Head of caudate nucleus (tissue), 42 donors: ENCODE data around the gene POP5.

Experiments used
- DNase-seq, 42 donors: peaks; one replicate each; pipeline versions ENCODE4 v3.0.0 to v3.0.0-alpha.2; 2020 to 2021; ENCODE audit warnings: mixed read lengths in 7 of 42
- intact Hi-C: fragments of 100-400 bp; cut with DNase I; formaldehyde crosslinking; loops from one replicate; pipeline ENCODE4 v1.15.0; 2022

Gene POP5

DNA sequence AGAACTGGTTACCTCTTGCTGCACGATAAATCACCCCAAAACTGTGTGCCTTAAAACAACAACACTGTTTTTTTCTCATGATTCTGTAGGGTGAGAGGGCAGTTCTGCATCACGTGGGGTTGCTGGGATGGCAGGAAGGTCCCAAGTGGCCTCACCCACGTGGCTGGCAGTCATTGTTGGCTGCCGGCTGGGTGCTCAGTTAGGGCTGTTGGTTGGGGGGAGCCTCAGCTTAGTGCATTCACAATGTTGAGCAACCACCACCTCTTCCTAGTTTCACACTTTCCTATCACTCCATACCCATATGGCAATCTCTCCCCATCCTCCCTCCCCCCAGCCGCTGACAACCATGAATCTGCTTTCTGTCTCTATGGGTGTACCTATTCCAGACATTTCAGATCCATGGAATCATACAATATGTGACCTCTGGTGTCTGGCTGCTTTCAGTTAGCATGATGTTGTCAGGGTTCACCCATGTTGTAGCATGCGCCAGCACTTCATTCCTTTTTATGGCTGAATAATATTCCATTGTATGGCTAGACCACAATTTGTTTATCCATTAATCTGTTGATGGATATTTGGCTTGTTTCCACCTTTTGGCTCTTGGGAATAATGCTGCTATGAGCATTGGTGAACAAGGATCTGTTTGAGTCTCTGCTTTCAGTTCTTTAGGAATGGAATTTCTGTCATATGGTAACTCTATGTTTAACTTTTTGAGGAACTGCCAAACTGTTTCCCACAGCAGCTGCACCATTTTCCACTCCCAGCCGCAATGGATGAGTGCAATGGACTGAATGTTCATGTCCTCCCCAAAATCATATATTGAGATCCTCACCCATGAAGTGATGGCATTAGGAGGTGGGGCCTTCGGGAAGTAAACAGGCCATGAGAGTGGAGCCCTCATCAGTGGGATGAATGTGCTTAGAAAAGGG lies 11.2 kb upstream of the POP5 start:
- intact Hi-C loops = no loop called here
- no peak for DNase-seq

DNA sequence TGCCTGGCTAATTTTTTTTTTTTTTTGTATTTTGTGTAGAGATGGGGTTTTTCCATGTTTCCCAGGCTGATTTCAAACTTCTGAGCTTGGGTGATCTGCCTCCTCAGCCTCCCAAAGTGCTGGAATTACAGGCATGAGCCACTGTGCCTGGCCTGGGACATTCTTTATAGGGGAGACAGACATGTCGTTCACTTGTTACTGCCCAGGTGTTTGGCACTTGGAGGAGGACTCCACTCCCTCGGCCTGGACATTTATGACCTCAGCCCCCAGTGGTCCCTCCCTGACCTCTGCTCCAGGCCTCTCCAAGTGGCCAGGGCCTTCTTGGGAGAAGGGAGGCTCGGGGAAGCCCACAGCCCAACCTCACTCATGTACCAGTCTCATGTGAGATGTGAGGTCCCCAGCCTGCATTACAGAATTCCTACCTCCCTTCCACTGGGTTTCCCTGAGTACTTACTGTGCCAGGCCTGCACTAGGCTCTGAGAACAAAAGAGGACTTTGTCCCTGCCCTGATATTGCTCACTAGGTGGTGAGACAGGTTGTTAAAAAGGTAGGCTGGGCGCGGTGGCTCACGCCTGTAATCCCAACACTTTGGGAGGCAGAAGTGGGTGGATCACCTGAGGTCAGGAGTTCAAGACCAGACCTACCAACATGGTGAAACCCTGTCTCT lies 9.7 kb upstream of the POP5 start:
- intact Hi-C loops = no loop called here
- no peak for DNase-seq

DNA sequence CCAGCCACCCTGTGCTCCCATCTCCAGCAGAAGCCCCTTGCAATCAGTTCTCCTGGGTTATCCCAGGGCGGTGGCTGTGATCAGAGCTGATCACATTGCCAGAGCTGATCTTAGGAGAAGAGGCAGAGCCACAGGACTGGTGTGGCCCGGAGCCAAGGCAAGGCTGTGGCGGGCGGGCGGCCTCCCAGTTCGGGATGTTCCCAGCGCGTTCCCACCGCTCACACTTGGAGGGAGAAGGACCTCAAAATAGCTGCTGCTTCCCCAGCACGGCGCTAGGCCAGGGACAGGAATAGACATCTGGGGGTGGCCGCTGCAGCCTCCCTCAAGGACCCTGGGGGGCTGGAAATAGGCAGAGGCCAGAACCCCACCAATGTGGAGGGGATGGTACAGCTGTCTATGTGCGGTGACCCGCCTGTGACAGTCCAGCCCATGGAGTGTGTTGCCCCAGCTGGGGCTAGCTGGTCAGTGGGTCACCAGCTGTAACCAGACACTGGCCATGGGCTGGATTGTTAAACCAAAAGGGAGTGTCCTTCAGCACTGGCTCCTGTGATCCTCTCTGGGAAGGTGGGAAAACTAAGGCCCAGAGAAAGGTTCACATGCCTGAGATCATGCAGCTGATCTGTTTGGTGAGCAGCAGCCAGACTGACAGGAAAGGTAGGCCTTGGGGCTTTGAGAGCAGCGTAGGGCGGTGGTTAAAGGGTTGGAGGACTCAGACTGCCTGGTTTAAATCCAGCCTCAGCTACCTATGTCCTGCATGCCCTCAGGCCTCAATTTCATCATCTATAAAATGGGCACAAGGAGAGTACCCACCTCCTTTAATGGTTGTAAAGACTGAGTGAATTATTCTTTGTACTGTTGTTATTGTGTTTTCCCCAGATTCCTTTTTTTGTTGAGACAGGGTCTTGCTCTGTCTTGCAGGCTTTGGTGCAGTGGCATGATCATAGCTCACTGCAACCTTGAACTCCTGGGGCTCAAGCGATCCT lies 8.0 kb upstream of the POP5 start:
- intact Hi-C loops = no loop called here
- peak in 31 of 42 donors; percentile 6 to 69 (median 25) for DNase-seq

DNA sequence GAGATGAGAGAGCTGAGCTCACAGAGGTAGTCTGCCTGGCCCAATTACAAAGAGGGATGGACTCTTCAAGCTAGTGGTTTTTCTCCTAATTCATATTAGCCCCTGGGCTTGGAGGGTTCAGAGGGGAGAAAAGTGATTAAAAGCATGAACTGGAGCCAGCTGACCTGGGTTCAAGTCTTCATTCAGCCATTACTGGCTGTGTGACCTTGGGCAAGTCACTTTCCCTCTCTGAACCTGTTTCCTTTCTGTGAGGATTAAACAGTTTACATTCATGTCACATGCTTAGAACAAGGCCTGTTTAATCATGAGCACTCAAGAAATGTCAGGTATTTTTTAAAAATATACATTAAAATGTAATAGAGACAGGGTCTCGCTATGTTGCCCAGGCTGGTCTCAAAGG lies 7.2 kb upstream of the POP5 start:
- intact Hi-C loops = no loop called here
- DNase-seq = no peak

DNA sequence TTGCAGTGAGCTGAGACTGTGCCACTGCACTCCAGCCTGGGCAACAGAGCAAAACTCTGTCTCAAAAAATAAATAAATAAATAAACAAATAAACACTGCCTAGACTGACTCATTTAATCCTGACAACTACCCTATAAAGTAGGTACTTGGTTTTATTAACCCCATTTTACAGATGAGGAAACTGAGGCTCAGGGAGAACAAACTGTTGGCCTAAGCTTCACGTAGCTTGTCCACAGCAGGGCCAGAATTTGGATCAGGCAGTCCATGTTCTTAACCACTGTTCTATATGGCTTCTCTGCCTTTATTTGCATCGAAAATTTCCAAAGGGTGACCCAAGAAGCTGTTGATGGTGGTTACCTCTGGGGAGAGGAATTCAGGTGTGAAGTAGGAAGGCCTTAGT lies 5.7 kb upstream of the POP5 start:
- no peak for DNase-seq
- intact Hi-C loops = no loop called here

DNA sequence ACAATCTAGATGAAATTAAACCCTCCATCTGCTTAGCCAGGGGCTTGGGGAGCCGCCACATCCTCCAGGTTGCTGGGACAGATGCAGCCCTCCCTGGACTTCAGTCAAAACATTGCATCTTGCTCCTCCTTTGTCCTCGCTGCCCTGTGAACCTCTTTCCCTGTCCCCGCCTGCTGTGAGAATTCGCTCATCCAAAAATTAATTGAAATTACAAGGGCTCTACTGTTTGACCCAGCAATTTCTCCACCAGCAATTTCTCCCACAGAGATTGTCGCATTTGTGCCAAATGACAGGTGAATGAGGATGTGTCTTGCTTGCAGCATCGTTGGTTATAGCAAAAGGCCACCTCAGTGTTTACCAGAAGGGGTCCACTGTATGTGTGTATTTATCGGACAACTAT lies 5.0 kb upstream of the POP5 start:
- intact Hi-C loops = no loop called here

DNA sequence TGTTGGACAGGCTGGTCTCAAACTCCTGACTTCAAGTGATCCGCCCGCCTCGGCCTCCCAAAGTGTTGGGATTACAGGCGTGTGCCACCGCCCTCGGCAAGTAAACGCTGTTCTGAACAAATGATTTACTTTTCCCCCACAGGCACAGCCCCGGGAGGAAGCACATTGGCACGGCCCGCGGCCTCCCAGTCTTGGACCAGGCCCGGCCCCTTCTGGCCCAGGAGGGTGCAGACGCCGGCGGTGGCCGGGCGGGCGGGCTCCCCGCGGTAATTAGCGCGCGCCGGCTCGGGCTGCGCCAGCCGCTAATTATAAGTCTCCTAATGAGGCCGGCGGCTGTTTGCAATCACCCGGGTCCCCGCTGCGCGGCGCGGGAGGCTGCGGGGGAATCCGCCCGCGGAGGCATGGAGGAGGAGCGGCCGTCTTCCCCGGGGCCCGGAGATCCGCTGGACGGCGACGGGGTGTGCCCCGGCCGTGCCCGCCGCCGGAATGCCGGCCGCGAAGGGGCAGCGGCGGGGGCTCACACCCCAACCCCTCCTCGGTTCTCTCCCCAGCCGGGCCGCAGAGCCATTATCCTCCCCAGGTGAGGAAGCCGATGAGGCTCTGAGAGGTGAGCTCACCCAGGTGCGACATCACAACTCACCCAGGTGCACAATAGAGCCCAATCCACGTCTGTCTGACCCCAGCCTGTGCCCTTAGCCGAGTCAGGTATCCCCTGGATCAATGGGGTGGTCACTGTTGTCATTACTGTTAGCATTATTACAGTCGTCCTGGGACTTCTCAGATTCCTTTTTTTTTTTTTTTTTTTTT lies 3.3 kb upstream of the POP5 start:
- peak; percentile 26 to 83 (median 71) for DNase-seq
- intact Hi-C loops = loop anchor here (2.0 to 5.0 kb wide), 3 partner anchors 64 to 128 kb away; partner anchors contain the start of genes MLEC and UNC119B

More for the DNA sequence above, 5.0 kb upstream of the POP5 start:
- no peak for DNase-seq

DNA sequence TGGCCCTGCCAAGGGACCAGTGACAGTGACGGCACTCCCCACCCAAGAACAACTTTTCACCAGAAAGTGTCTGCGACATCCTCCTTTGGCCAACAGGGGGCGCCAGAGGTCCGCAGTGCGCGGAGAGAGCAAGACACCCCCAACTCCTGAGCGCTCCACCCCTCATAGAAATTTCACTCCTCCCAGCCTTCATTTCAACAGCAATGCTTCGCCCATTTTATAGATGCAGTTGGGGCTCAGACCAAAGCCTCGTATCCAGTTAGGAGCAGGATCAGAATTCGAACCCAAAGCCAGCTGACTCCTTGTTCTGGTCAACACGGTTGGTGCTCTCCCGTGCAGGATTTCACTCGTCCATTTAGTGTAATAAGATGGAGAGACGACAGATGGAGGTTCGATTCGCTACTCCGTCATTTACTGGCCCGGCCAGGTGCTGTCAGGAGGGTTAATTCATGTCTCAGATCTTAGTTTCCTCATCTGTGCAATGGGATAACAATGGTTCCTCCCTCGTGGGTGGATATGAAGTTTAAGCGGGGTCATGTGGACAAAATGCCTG lies 2.4 kb upstream of the POP5 start:
- peak; percentile 63 to 91 (median 84) for DNase-seq
- intact Hi-C loops = loop anchor here (2.0 to 5.0 kb wide), 3 partner anchors 65 to 129 kb away; partner anchors contain the start of genes MLEC and UNC119B

DNA sequence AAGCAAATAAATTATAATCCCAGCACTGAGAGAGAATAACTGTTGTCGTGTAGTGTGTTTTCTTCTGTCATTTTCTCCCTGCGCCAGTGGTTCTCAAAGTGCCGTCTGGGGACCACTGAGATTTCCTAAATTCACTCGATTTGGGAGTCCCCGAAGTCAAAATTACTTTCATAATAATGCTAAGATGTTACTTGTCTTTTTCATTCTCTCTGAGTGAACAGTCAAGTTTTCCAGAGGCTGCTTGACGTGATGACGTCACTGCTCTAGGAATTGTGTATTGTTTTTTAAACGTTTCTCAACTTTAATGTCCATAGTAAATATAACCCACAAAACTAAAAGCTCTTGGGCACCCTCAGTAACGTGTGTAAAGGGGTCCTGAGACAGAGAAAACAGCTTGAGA lies 796 bp upstream of the POP5 start:
- intact Hi-C loops = loop anchor here (5.0 kb wide), 2 partner anchors 105 to 130 kb away; partner anchors contain the start of genes MLEC and UNC119B
- no peak for DNase-seq

DNA sequence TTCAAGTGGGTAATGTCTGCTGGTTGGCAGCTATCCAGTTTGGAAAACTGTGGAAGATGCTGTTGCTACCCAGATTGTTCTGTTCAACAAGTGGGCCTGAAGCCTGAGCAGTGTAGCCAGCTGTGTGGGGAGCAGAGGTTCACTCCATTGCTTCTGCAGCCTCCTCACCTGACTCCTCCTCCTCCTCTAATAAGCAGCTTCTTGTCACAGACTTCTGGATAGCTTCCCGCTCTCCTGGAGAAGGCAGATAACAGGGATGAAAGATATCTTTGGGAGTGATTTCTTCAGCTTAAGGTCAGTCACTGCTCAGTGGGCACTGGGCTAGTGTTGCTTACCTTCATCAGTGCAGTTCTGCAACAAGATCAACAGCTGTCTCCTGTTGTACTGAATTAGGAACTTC lies 2.0 kb downstream of the POP5 start:
- intact Hi-C loops = no loop called here
- no peak for DNase-seq

DNA sequence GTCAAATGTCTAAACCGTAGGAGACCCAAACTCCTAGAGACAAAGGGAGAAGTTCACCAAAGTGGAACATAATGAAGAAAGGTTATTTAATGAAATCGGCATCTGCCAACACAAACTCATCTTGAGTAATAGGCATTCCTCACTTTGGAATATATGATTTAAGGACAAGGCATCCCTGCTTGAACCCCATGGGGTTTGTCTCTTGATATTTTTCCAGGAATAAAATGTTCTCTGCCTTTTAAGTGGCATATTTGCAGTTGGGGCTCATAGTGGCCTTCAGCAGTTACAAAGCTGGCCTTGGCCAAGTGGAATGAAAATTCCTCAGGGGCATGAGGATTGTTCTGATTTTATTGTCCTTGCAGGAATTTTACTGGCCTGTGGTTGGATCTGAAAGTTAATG lies 7.1 kb downstream of the POP5 start:
- no peak for DNase-seq
- intact Hi-C loops = no loop called here

DNA sequence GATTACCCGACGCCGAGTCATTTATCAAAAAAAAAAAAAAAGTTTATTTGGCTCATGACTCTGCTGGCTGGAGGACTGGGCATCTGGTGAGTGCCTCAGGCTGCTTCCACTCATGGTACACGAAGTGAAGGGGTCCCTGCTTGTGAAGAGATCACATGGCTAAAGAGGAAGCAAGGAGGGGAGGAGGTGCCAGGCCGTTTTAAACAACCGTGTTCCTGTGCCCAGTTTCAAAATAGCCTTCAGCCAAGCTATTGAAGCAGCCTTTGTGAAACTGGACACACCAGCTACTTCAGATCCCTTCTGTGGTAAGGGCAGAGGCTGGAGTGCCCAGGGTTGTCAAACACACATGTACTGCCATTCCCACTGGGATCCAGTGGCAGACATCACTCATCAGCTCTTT lies 7.6 kb downstream of the POP5 start:
- intact Hi-C loops = no loop called here
- DNase-seq = no peak

DNA sequence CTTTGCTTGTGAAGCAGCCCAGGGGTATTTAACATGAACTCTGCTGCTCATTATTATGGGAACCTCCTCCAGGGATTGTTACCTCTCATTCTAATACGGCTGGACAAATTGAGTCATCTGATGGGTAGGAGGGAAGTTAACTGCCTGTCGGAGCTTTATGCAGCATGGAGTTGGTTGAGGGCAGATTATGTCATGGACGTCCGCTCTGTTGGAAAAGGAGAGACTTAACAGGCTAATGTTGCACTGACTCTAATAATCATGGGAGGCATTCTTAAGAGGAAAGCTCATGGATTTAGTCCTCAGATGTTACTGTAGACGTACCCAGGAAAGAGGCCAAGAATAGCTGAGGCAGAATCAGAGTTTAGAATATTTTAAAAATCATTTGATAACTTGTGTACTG lies 9.9 kb downstream of the POP5 start:
- DNase-seq = no peak
- intact Hi-C loops = no loop called here

DNA sequence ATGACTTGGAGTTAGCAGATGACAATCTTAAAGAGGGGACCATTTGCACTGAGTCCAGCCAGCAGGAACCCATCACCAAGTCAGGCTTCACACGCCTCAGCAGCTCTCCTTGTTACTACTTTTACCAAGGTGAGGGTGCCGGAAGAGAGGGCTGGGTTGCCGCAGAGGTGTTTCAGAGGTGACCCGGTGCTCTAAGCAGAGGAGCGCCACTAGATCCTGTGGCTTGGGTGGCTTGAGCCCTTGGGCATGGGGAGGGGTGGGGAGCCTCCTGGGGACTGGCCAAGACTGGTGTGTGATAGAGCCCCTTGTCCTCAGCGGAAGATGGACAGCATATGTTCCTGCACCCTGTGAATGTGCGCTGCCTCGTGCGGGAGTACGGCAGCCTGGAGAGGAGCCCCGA lies 17.7 kb downstream of the POP5 start:
- DNase-seq = no peak
- intact Hi-C loops = no loop called here

DNA sequence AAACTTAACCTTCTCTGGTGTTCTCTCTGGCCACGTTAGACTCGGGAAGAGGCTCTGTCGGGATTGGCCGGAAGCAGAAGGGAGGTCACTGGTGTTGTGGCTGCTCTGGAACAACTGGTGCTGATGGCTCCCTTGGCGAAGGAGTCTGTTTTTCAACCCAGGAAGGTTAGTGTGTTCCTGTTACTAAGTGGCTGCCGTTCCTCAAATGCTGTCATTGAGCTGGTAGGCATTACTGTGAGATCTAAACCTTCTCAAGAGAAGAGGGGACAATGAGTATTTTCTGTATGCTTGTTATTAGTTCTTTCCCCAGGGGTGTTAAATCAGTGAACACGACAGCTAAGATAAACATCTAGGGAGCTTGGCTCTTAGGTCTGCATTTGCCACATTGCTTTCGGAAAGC lies 18.3 kb downstream of the POP5 start:
- intact Hi-C loops = no loop called here
- no peak for DNase-seq

DNA sequence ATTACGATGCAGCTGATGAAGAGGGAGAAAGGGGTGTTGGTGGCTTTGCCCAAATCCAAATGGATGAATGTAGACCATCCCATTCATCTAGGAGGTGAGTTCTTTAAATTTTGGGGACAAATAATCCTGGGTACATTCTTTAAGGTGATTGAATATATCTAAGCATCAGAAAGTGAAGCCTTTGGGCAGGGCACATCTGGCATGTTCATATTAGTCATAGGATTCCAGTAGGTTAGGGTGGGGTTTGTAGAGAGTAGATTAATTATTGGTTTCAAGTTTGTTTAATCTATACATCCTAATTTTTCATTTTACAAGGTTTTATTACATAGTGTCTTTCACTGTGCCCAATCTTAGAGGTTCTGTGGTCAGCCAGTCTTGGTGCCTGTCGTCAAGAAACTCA lies 23.6 kb downstream of the POP5 start:
- intact Hi-C loops = no loop called here
- DNase-seq = no peak

DNA sequence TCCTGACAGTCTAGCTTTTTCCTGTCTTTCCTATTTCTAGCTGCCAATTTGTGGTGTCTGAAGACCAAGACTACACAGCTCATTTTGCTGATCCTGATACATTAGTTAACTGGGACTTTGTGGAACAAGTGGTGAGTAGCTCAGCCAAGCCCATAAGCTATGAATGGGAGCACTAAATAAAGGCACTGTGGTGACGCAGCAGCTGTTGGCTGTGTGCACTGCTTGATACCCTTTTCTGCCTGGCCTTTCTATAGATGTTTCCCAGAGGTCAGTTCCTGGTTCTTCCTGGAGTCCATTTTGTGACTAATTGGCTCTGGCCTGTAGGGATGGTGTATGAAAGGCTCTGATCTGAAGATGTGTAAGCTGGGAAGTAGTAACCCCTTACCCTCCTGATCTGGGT lies 26.5 kb downstream of the POP5 start:
- peak in 1 of 42 donors; percentile 8 for DNase-seq
- intact Hi-C loops = no loop called here

DNA sequence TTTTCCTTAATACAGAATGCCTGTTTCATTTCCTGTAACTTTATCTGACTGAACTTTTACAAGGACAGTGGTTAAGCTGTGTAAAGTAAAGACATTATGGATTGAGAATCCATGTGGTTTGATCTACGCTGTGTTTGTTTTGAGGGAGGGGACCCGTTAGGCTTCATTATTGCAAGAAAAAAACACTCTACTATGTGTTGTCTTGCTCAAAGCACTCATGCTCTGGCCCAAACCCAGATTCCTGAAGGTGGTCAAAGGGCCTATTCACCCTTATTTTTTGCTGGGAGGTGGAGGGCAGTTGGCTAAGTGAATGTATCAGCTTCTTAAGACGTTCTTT lies 35.2 kb downstream of the POP5 start:
- intact Hi-C loops = no loop called here
- DNase-seq = no peak
